ENCODE results near the gene ZRANB2.

Gene ZRANB2

GRCh38 chr1:71068325-71069240 is 12.3 kb downstream of the ZRANB2 start:
- DNase-seq: peak in 1 of 5 experiments; percentile 80

- no peak for DNase-seq
Observed at GRCh38 chr1:71054791-71055190, 26.0 kb downstream of the ZRANB2 start.

GRCh38 chr1:71054281-71054731 is 26.5 kb downstream of the ZRANB2 start:
- no peak for DNase-seq

- no peak for DNase-seq
Observed at GRCh38 chr1:71053758-71054157, 27.1 kb downstream of the ZRANB2 start.

DNA sequence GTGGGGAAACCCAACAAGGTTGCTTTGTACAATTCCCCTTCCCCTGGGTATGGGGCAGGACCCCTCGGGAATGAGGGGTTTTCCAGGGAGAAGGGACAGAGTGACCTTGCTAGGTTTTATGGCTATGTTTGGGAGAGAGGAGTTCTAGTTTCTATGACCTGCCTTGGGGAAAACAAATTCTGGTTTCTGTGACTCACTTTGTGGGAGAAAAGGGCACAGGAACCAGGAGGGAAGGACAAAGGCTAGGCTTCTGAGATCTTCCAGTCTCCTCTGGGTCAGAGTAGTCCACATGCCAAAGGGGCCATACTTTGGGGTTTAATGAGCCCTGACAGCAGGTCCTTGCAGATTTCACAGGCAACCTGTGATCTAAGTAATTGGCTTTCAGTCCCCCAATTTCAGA is 27.7 kb downstream of the ZRANB2 start:
- DNase-seq: no peak

DNA sequence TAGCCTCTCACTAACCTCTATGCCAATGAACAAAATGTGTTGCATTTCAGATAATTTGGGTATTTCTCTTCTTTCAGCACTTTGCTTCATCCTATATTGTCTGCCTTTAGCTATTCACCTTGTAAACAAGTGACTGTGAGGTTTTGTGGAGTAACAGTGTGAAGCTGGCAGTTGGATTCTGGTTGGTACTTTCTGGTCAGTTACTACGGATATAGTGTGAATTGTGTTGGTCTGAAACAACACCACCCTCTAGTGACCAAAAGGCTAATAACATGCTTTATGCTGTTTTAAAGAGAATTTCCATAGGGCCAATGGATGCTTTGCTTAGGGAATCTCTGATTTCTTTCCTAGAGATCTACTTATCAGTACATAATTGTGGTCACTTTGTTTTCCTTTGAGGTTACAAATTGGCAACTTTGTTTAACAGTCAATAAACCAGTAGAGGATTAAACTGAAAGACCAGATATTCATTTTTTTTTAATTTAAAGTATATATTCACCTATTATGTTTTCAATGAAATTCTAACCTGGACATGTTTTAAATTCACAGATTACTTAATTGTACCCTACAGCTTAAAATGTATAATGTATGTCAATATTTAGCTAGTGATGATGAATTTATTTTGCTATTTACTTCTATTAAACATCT is 30.8 kb downstream of the ZRANB2 start:
- DNase-seq: peak in 1 of 5 experiments; percentile 59

DNA sequence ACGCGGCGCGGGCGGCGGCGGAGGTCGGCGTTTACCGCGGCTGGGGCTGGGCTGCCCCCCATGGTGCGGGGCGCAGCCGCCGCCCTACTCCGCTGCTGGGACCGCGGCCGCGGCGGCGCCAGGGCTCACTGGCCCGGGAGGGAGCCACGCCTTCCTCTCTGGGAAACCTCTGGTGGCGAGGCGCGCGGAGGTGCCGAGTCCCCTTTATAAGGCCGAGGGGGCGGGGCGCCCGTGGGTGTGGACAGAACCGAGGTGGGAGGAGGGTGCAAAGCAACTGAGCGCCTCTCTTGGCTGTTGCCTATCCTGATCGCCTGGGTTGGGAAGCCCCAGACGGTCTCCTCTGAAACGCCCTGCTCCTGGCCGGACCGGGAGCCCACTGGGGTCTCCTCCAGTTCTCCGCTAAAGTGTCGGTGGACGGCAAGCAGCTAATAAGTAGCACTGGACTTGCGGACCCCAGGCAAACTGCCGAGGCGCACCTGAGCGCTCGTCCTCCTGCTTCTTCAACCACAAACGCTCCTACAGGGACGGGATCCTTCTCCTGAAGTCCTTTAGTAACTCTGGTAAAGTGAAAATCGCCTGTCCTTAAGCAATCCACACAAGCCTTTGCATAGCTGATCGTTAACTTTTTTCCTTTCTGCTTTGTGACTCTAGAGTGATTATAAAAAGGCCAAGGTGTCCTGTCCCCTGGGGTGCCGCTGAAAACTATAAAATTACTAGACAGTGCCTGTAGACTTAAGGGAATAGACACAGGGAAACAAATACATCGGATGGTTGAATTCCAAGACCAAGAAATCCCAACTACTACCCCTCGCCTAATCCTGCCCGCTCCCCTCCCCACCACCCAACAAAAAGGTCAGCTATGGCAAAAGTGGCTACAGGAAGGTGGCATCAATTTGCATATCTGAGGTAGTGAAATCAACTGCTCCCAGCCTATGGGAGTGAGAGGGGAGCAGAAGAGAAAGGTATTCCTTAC is 32.9 kb downstream of the ZRANB2 start, which contains the start of gene PTGER3:
Gene PTGER3 (minus strand): TSS at position 182 of the 973 bp plus-strand sequence. CDS start 239 bp downstream, outside the sequence.
- peak in 3 of 5 experiments; percentile 11 to 38 (median 28) for DNase-seq

DNA sequence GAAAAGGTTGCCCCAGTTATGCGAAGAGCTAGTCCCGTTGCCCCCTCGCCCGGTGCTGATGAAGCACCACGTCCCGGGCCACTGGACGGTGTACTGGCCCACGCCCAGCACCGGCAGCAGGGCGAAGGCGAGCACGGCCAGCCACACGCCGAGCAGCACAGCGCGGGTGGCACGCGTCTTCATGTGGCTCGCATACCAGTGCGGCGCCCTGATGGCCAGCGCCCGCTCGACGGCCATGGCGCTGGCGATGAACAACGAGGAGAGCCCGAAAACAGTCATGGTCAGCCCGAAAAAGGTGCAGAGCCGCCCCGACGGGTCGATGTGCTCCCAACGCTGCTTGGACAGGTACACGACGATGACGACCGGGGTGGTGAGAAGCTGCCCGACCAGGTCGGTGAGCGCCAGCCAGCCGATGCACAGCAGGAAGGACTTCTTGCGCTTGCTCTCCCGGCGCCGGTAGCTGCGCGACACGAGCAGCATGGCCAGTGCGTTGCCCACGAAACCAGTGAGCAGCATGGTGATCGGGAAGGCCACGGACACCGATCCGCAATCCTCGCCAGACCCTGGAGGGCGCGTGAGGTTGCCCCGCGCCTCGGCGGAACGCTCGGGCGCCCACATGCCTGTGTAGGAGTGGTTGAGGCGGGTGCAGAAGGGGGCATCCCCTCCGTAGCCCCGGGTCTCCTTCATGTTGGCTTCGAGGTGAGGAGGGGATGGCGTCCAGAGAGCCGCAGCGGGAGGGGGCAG is 33.8 kb downstream of the ZRANB2 start:
- DNase-seq: peak in 2 of 5 experiments; percentile 2 to 41

DNA sequence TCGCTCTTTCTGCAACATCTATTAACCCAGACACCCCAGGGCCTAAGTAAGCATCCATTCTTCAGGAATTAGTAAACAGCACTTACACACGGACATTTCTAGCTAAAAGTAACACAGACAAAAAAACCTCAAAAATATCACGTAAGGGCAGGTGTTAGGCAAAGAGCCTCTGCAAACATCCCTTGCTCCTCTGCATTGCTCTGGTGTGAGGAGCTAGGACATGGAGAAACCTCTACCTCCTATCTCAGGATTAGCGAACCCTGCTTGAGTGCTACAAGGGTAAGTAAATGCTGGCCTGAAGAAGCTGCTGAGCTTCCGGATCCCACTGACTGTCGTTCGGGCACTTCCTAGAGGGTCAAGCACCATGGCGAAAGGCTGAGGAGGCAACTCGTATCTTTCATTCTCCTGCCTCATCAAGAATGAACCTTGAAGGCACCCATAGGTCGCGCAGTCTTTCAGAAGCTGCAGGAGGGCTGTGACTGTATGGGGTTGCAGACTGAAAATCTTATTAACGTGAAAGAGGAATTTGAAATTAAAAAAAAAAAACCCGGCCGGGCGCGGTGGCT is 35.3 kb downstream of the ZRANB2 start:
- DNase-seq: no peak

DNA sequence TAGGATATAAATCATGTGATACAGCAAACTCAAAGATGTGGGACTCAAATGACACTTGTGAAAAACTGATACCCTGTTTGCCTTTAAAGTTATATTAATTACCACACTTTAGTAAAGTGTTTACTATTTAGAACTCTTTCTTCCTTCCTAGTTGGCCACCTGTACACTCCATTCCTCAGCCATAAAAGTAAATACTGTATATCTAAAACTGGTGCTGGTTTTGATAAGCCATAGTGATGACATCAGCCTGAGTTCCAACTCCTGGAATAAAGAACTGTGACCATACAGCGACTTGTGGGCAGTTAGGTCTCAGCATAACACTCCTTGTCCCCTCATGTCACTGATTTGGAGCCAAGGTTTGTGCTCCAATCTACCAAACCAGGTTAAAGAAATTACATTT is 36.0 kb downstream of the ZRANB2 start:
- no peak for DNase-seq

DNA sequence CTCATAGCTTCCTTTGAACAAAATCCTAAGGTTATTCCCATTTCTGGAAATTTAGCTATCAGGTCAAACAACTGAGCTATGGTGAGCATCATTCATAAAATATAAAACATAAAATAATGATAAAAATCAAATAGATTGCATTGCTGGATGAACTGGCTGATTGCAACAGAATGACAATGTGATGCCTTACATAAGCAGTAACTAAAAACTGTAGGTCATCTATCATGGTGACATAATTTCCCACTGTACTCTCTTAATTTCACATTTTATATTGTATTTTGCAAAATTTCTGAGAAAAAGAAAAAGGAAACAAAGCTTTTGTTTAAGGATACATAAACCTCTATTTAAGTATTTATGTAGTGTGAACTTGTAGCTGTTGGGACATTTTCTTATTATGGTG is 37.8 kb downstream of the ZRANB2 start:
- no peak for DNase-seq

DNA sequence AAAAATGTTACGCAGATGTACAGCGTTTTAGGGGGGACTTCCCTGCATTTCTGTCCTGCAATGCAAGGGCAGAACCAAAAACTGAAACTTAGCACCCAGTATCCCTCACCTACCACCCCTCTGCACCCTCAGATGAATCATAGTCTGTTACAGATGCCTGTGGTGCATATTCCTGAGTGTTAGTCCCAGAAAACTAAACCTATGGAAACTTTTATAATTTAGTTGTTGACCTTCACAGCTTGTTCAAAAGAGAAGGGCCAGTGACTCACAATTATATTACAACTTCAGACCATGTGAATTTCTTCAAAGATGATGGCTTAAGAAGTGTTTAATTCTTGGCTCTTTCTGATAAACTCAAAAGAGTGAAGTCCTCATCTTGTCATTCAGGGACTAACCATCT is 39.0 kb downstream of the ZRANB2 start:
- no peak for DNase-seq

- DNase-seq: no peak
Observed at GRCh38 chr1:71039661-71040262, 41.1 kb downstream of the ZRANB2 start.

GRCh38 chr1:71038942-71039341 is 41.9 kb downstream of the ZRANB2 start:
- DNase-seq: no peak

DNA sequence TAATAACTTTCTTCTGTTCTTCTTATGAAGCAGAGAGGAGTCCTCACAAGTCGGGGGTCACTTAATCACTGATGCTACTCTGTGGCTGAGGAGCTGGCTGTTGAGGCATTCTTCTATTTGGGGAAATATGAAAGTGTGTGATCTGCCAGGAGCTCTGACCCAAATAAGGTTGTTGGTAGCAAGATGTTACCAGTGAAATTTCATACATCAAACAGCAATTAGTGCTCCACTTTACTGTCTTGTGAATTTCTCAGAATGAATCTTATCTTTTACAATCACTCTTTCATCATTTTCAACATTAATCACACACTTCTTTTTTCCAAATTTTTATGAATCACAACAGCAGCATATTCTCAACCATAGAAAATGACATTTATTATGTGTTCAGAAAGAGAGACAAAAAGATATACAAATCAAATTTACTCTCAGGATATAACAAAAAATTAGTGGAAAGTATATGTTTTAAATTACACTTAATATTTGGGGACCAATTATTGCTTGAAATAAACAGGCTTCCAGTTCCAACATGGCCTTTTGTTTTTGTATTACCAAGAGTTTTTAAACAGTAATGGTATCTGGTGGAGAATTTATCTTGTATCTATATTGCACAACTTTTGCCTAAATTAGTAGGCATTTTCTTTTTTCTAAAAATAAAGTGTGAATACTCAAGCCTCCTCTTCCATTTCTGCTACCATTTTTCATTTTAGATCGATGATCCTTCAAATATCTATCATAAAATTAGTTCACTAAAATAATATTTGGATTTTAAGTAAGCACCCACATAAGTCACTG is 42.8 kb downstream of the ZRANB2 start:
- peak in 1 of 5 experiments; percentile 56 for DNase-seq

- no peak for DNase-seq
Observed at GRCh38 chr1:71037066-71037465, 43.8 kb downstream of the ZRANB2 start.

DNA sequence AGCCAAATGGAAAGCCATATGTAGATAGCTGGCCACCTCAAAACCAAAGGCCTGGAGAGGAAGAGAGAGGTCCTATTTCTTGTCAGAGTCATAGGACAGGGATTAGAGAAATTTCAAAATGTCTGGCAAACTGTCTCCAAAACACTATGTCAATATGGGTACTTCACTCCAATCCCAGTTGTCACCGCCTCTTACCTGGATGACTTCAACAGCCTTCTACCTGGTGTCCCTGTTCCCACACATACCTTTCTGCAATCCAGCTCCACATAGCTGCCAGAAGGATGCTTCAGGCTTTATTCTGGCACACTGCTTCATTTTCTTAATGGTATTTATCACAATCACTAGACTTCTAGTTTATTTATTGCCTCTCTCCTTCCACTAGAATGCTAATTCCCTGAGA is 47.7 kb downstream of the ZRANB2 start:
- no peak for DNase-seq

GRCh38 chr1:71031426-71031825 is 49.4 kb downstream of the ZRANB2 start:
- DNase-seq: no peak

DNA sequence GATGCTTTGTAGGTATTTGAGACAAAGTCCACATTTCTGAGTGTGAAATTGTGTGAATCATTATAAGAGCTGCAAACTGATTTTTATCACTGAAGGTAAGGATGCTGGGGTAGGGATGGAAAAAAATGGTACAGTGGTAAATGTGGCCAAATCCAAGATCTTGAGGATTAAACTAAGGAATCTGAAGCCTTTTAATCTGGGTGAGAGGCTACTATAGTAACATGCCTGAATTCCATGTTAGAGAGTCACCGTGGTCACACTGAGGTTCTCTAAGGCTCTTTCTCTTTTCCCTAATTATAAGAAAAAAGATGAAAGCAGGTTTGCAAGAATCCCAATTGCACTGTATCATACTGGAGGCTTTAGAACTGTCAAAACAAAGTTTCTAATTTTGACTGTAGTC is 50.8 kb downstream of the ZRANB2 start:
- DNase-seq: no peak

GRCh38 chr1:71028981-71029380 is 51.9 kb downstream of the ZRANB2 start:
- no peak for DNase-seq

Measured in T-helper 2 cell (primary cell).